Keratinocyte (primary cell): Measurements from ENCODE around the gene PTGR3. TPM values are rescaled to one million over a fixed set of nuclear protein-coding genes. Genes with fewer than 3 reads are reported as not detected.

Source experiments
- DNase-seq: peaks from one replicate; pipeline ENCODE4 v3.0.0-alpha.2; 2011; ENCODE audit warnings: low read depth, missing footprints, low spot score
- FAIRE-seq: peaks from 2 replicates; lab custom pipeline; 2011; peaks lifted over from hg19 to GRCh38; lab: Jason Lieb, UNC
- H2AFZ ChIP-seq: 2 replicates; pipeline ENCODE4 v1.6.0; 2012; ENCODE audit warnings: low read length, control low read depth, inconsistent platforms; ENCODE audit not compliant: control insufficient read depth
- H3K27ac ChIP-seq: 2 replicates; pipeline ENCODE4 v1.5.1; 2011; ENCODE audit warnings: low read length; ENCODE audit not compliant: control insufficient read depth, insufficient read depth
- H3K27me3 ChIP-seq: 3 replicates; pipeline ENCODE4 v1.6.0; 2011; ENCODE audit warnings: low read length; ENCODE audit not compliant: control insufficient read depth, insufficient read depth; ENCODE audit errors: extremely low read depth
- H3K36me3 ChIP-seq, 2 experiments: 2 replicates in 1 of 2; 3 replicates in 1 of 2; pipeline ENCODE4 v1.5.1; 2011; ENCODE audit warnings: low read length in 2 of 2, mild to moderate bottlenecking in 1 of 2; ENCODE audit not compliant: control insufficient read depth in 2 of 2, insufficient read depth in 2 of 2; ENCODE audit errors: extremely low read depth in 1 of 2
- H3K4me1 ChIP-seq: 3 replicates; pipeline ENCODE4 v1.5.1; 2011; ENCODE audit warnings: low read length; ENCODE audit not compliant: control insufficient read depth, insufficient read depth; ENCODE audit errors: extremely low read depth
- H3K4me2 ChIP-seq: 3 replicates; pipeline ENCODE4 v1.6.0; 2011; ENCODE audit warnings: low read depth, low read length; ENCODE audit not compliant: control insufficient read depth, insufficient read depth; ENCODE audit errors: extremely low read depth
- H3K4me3 ChIP-seq, 3 experiments: fragments of 200-600 bp in 1 of 3; sonication (generic) in 1 of 3; 2 replicates in 2 of 3; 3 replicates in 1 of 3; pipeline ENCODE4 v1.5.1; 2011 to 2016; ENCODE audit warnings: low read length in 3 of 3, mild to moderate bottlenecking in 3 of 3, control low read depth in 2 of 3, inconsistent platforms in 1 of 3, low read depth in 1 of 3, mixed read lengths in 1 of 3, mixed run types in 1 of 3, moderate library complexity in 1 of 3; ENCODE audit not compliant: control insufficient read depth in 2 of 3, insufficient read depth in 2 of 3; ENCODE audit errors: extremely low read depth in 1 of 3
- H3K79me2 ChIP-seq: 2 replicates; pipeline ENCODE4 v1.6.0; 2012; ENCODE audit warnings: low read length; ENCODE audit not compliant: control insufficient read depth, insufficient read depth
- H3K9ac ChIP-seq: 3 replicates; pipeline ENCODE4 v1.6.0; 2011; ENCODE audit warnings: low read length; ENCODE audit not compliant: control insufficient read depth, insufficient read depth; ENCODE audit errors: extremely low read depth
- H3K9me1 ChIP-seq: 3 replicates; pipeline ENCODE4 v1.6.0; 2011; ENCODE audit warnings: low read length; ENCODE audit not compliant: control insufficient read depth, insufficient read depth; ENCODE audit errors: extremely low read depth
- H3K9me3 ChIP-seq: 2 replicates; pipeline ENCODE4 v1.5.1; 2012; ENCODE audit warnings: low read depth, low read length; ENCODE audit not compliant: control insufficient read depth
- H4K20me1 ChIP-seq: 3 replicates; pipeline ENCODE4 v1.6.0; 2011; ENCODE audit warnings: low read length; ENCODE audit not compliant: control insufficient read depth, insufficient read depth; ENCODE audit errors: extremely low read depth
- EZH2 ChIP-seq: IDR thresholded peaks from one replicate; pipeline ENCODE4 v1.6.1; 2012; ENCODE audit warnings: inconsistent platforms, mild to moderate bottlenecking, low read length, moderate library complexity
- dilution Hi-C: fragments of 300-500 bp; cut with MboI; formaldehyde crosslinking; loops from one replicate; pipeline ENCODE4 v1.7.0; 2020; ENCODE audit warnings: low sequenced_read_pairs; ENCODE audit not compliant: extremely low pct_ligation_motif_present
- polyA plus RNA-seq, 5 experiments: library from polyadenylated mRNA; depleted of rRNA in 3 of 5; stranded (reverse) in 3 of 5; stranded (forward) in 1 of 5; unstranded in 1 of 5; fragments of >200 nt; gene quantifications; 1 replicate in 1 of 5; 2 replicates in 3 of 5; 3 replicates in 1 of 5; pipeline versions ENCODE4 v1.2.1 to v1.2.3, GENCODE V29; 2011 to 2012; ENCODE audit warnings: missing spikeins in 2 of 5, low read depth in 1 of 5, low replicate concordance in 1 of 5
- TF ChIP-seq, protein P1 (sequence below), 3 experiments: IDR thresholded peaks in 1 of 3; conservative IDR thresholded peaks in 1 of 3; optimal IDR thresholded peaks in 1 of 3; 2 replicates in 2 of 3; 3 replicates in 1 of 3; pipeline versions ENCODE3 to v1.5.1; 2011; ENCODE audit warnings: low read length in 3 of 3, mild to moderate bottlenecking in 3 of 3, moderate library complexity in 2 of 3, control low read depth in 1 of 3, inconsistent platforms in 1 of 3; ENCODE audit not compliant: insufficient read depth in 2 of 3; ENCODE audit errors: extremely low read depth in 1 of 3

The PTGR3 gene
- polyA plus RNA-seq, 1 donor (not counting 4 experiments of a cell fraction or from before 2014, with no cell fraction given), result 25.2 TPM

DNA sequence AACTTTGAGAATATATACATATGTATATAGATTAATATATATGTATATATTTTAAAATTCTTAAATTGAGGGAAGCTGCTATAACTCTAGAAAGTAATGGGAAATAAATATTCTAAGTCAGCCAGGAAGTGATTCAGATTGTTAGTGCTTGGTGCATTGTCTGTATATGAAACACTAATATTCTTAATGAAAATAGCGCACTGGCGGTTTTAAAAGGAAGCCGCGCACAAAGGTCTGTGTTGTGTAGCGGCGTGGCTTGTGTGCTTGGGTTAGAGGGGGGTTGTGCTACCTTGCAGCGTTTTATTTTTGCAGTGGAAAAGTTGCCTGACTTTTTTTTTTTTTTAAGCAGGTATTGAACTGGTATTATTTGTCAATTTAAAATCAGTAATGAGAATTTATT lies 13.0 kb upstream of the PTGR3 start:
- Histone ChIP-seq H3K9me1 (no peaks in the 10 kb centered on the region), H3K79me2 (peaks cover 13% of the 10 kb centered on the region), H3K4me1 (peaks cover 15% of the 10 kb centered on the region), H3K27me3 (no peaks in the 10 kb centered on the region), H3K9ac (no peak overlapping the region), H2AFZ (no peak overlapping the region), H3K9me3 (no peaks in the 10 kb centered on the region), H3K4me3 (no peak overlapping the region), H3K27ac (no peak overlapping the region), H3K36me3 (no peaks in the 10 kb centered on the region), H3K4me2 (no peak overlapping the region), H4K20me1 (no peaks in the 10 kb centered on the region)
- dilution Hi-C loops, result no loop called here
- DNase-seq (no peak), FAIRE-seq (no peak)
- TF ChIP-seq EZH2, result no peak
- TF ChIP-seq, protein P1, sequence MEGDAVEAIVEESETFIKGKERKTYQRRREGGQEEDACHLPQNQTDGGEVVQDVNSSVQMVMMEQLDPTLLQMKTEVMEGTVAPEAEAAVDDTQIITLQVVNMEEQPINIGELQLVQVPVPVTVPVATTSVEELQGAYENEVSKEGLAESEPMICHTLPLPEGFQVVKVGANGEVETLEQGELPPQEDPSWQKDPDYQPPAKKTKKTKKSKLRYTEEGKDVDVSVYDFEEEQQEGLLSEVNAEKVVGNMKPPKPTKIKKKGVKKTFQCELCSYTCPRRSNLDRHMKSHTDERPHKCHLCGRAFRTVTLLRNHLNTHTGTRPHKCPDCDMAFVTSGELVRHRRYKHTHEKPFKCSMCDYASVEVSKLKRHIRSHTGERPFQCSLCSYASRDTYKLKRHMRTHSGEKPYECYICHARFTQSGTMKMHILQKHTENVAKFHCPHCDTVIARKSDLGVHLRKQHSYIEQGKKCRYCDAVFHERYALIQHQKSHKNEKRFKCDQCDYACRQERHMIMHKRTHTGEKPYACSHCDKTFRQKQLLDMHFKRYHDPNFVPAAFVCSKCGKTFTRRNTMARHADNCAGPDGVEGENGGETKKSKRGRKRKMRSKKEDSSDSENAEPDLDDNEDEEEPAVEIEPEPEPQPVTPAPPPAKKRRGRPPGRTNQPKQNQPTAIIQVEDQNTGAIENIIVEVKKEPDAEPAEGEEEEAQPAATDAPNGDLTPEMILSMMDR (optimal IDR thresholded peaks at IDR 0.05 in 1 of 3, IDR thresholded peaks at IDR 0.05 in 1 of 3, conservative IDR thresholded peaks at IDR 0.05 in 1 of 3; ENCODE audit: extremely low read depth in 1 of 3, insufficient read depth in 2 of 3, low read length in 3 of 3), result no peak

DNA sequence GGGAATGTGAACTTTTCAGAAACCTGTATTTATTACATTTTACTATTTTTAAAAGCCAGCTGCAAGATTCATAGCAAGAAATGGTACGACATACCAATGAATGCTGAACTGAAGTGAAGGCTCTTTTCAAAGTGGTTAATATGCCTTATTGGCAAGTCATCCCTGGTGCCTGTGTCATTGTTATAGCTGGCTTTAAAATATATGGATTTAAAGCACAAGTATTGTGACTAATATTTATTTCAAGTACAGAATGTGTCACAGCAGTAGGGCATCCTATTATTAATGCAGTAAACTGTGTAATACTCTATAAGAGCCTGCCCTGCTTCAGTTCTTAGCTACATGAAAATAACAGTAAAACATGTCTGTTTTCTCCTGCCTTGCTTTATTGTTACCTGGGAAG lies 12.5 kb upstream of the PTGR3 start:
- no peaks in the 10 kb centered on the region for H3K9me1 ChIP-seq
- no peak for FAIRE-seq
- no peak for DNase-seq
- peaks cover 15% of the 10 kb centered on the region for H3K4me1 ChIP-seq
- H3K79me2 ChIP-seq, result peaks cover 17% of the 10 kb centered on the region
- TF ChIP-seq, protein P1 (optimal IDR thresholded peaks at IDR 0.05 in 1 of 3, IDR thresholded peaks at IDR 0.05 in 1 of 3, conservative IDR thresholded peaks at IDR 0.05 in 1 of 3; ENCODE audit: extremely low read depth in 1 of 3, insufficient read depth in 2 of 3, low read length in 3 of 3), result no peak
- no peak for TF ChIP-seq EZH2
- H3K4me2 ChIP-seq, result peak overlapping the region; percentile 83
- dilution Hi-C loops, result no loop called here
- H3K27me3 ChIP-seq, result no peaks in the 10 kb centered on the region
- peak overlapping the region in 2 of 3 experiments; percentile 39 to 47 for H3K4me3 ChIP-seq
- H3K9me3 ChIP-seq, result no peaks in the 10 kb centered on the region
- no peaks in the 10 kb centered on the region for H3K36me3 ChIP-seq
- H2AFZ ChIP-seq, result peak overlapping the region; percentile 62
- peak overlapping the region; percentile 32 for H3K27ac ChIP-seq
- H3K9ac ChIP-seq, result no peak overlapping the region
- H4K20me1 ChIP-seq, result no peaks in the 10 kb centered on the region
